Measurements from ENCODE around the gene FAM241A. TPM values are rescaled to one million over a fixed set of nuclear protein-coding genes. Genes with fewer than 3 reads are reported as not detected.

The FAM241A gene
- polyA plus RNA-seq, 2 of the 4 experiments (the other 2 are of a cell fraction) = 0.67 to 2.3 TPM

DNA sequence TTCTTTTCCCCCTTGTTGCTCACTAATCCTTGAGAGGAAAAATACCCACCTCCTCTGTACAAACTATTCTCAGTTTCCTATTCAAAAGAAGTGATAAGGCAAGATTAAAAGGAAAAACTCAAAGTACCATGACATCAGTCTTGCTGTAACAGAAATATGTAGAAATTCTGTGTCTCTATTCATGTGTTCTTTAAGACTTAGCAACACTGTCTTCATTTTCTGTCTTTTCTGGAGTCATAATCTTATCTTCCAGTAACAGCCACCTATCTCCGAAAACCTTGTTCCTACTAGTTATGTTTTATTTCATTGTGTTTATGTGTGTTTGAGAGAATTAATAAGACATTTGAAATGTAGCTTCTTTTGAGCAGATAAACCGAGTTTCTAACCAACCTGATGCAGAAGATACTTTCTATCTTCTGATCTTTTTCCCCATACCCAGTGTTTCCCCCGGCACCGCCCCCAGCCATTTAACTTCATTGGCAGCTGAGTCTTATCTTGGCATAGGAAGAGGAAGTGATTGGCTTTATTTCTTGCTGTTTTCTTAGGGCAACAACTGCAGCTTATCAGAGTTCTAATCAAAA is 8.0 kb downstream of the FAM241A start:
- DNase-seq (ENCODE audit: low read depth in 1 of 2, low spot score in 1 of 2) (no peak), FAIRE-seq (no peak), ATAC-seq (no peak)
- TF ChIP-seq, protein P1, sequence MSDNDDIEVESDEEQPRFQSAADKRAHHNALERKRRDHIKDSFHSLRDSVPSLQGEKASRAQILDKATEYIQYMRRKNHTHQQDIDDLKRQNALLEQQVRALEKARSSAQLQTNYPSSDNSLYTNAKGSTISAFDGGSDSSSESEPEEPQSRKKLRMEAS (IDR thresholded peaks at IDR 0.05) = no peak
- TF ChIP-seq, protein P2, sequence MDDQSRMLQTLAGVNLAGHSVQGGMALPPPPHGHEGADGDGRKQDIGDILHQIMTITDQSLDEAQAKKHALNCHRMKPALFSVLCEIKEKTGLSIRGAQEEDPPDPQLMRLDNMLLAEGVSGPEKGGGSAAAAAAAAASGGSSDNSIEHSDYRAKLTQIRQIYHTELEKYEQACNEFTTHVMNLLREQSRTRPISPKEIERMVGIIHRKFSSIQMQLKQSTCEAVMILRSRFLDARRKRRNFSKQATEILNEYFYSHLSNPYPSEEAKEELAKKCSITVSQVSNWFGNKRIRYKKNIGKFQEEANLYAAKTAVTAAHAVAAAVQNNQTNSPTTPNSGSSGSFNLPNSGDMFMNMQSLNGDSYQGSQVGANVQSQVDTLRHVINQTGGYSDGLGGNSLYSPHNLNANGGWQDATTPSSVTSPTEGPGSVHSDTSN (IDR thresholded peaks at IDR 0.05) = no peak
- TF ChIP-seq FOXS1 (CRISPR knock-in tag; IDR thresholded peaks at IDR 0.05) (no peak), BCL3 (IDR thresholded peaks at IDR 0.05) (no peak), RAD21 (conservative IDR thresholded peaks at IDR 0.05 in 1 of 2, IDR thresholded peaks at IDR 0.05 in 1 of 2) (no peak), TFCP2L1 (CRISPR knock-in tag; IDR thresholded peaks at IDR 0.05) (no peak), CHD2 (IDR thresholded peaks at IDR 0.05; ENCODE audit: low read length, partially characterized antibody) (no peak), PHF8 (IDR thresholded peaks at IDR 0.05; ENCODE audit: borderline replicate concordance, low read depth) (no peak), RFX5 (IDR thresholded peaks at IDR 0.05) (no peak), CHD4 (IDR thresholded peaks at IDR 0.05; ENCODE audit: borderline replicate concordance) (no peak), ZNF302 (CRISPR knock-in tag; IDR thresholded peaks at IDR 0.05) (no peak), POLR2A (IDR thresholded peaks at IDR 0.05; ENCODE audit: low read length) (no peak), RARB (CRISPR knock-in tag; IDR thresholded peaks at IDR 0.05) (no peak)
- H3K9me3 ChIP-seq = no peaks in the 10 kb centered on the region
- no peak overlapping the region for H3K4me2 ChIP-seq
- H3K4me1 ChIP-seq = no peaks in the 10 kb centered on the region
- WGBS (ENCODE audit: missing lambda C conversion rate) = 90% methylated on average over 4 of the region's 4 CpGs
- CTCF ChIA-PET = no interaction called here
- POLR2A ChIA-PET = no interaction called here
- no peak overlapping the region for H3K4me3 ChIP-seq
- no peak overlapping the region for H3K27ac ChIP-seq

DNA sequence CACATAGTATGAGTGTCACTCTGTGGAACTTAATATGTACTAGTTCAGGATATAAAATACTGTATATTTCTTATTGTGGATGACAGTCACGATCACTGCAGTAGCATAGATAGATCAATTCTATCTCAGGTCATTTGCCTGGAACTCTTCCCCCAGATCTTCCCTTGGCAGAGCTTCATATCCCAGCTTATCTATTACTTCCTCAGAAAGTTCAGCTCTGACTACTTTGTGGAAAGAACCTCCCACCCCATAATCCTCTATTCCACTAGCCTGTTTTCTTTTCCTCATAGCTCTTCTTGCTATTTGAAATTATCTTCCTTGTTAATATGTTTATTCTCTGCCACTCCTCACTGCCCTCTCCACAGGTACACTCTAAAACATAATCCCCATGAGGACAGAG is 10.9 kb downstream of the FAM241A start:
- H3K27ac ChIP-seq = no peak overlapping the region
- ATAC-seq (no peak), FAIRE-seq (no peak), DNase-seq (ENCODE audit: low read depth in 1 of 2, low spot score in 1 of 2) (no peak)
- H3K9me3 ChIP-seq = no peaks in the 10 kb centered on the region
- H3K4me1 ChIP-seq = no peaks in the 10 kb centered on the region
- TF ChIP-seq EHF (CRISPR knock-in tag; IDR thresholded peaks at IDR 0.05) (no peak), TP53 (CRISPR knock-in tag; IDR thresholded peaks at IDR 0.05) (no peak), FOSL2 (IDR thresholded peaks at IDR 0.05) (no peak), FOSL2 (CRISPR knock-in tag; IDR thresholded peaks at IDR 0.05) (no peak), HOXA7 (CRISPR knock-in tag; IDR thresholded peaks at IDR 0.05) (no peak), MAFK (IDR thresholded peaks at IDR 0.05; ENCODE audit: partially characterized antibody) (no peak), ESRRA (IDR thresholded peaks at IDR 0.05; ENCODE audit: borderline replicate concordance, low read length) (no peak), CHD4 (IDR thresholded peaks at IDR 0.05; ENCODE audit: borderline replicate concordance) (no peak), REST (IDR thresholded peaks at IDR 0.05) (no peak)
- TF ChIP-seq, protein P2 (IDR thresholded peaks at IDR 0.05) = no peak
- CTCF ChIA-PET = no interaction called here
- no peak overlapping the region for H3K4me3 ChIP-seq
- no peak overlapping the region for H3K4me2 ChIP-seq
- 95% methylated on average over 1 of the region's 1 CpG for WGBS (ENCODE audit: missing lambda C conversion rate)
- POLR2A ChIA-PET = no interaction called here

All from A549 (cell line).